Ureter (tissue), 1 donor: ENCODE measurements around the gene IL1RAPL1. TPM values are rescaled to one million over a fixed set of nuclear protein-coding genes. Genes with fewer than 3 reads are reported as not detected.

Experiments
- DNase-seq: peaks from one replicate; pipeline ENCODE4 v3.0.0-alpha.2; 2020; ENCODE audit warnings: low spot score
- total RNA-seq: library from RNA; stranded (reverse); gene quantifications from one replicate; pipeline ENCODE4 v1.2.4, GENCODE V29; 2023
- donor health status: DM: yes; HTN: yes; CAD: no.

IL1RAPL1 gene
- total RNA-seq, 1 donor from 2014 or later = 0.49 TPM

DNA sequence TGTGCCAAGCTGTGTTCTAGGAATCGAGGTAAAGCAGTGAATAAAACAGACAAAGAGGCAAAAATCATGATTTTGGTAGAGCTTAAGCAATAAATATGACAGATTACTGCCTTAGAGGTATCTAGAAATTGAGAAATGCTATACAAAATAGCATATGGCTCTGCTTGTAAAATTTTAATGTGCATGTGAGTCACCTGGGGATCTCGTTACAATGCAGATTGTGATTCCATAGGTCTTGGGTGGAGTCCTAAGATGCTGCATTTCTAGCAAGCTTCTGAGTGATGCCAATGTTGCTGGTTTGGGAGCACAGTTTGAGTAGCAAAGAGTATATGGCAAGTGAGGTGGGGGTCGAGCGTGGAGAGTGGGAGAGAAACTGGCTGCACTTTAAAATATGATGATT, 930.9 kb downstream of the IL1RAPL1 start:
- no peak for DNase-seq

- DNase-seq = no peak
Measured at GRCh38 chrX:29528281-29528680, 941.0 kb downstream of the IL1RAPL1 start.

GRCh38 chrX:29530501-29530900, 943.3 kb downstream of the IL1RAPL1 start:
- DNase-seq = no peak

DNA sequence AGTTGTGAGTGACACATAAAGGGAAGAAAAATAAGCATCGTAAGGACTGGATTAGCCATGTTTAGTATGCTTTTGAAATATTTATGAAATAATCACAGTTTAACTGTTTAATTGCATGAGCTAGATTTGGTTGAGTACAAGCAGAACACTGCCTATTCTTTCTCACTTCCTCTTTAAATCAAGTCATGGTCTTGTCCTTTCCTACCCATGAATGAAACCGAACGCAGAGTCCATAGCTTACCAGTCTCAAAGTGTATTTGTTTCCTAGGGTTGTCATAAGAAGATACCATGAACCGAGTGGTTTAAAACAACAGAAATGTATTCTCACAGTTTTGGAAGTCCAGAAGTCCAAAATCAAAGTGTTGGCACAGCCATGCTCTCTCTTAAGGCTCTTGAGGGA, 944.1 kb downstream of the IL1RAPL1 start:
- no peak for DNase-seq

DNA sequence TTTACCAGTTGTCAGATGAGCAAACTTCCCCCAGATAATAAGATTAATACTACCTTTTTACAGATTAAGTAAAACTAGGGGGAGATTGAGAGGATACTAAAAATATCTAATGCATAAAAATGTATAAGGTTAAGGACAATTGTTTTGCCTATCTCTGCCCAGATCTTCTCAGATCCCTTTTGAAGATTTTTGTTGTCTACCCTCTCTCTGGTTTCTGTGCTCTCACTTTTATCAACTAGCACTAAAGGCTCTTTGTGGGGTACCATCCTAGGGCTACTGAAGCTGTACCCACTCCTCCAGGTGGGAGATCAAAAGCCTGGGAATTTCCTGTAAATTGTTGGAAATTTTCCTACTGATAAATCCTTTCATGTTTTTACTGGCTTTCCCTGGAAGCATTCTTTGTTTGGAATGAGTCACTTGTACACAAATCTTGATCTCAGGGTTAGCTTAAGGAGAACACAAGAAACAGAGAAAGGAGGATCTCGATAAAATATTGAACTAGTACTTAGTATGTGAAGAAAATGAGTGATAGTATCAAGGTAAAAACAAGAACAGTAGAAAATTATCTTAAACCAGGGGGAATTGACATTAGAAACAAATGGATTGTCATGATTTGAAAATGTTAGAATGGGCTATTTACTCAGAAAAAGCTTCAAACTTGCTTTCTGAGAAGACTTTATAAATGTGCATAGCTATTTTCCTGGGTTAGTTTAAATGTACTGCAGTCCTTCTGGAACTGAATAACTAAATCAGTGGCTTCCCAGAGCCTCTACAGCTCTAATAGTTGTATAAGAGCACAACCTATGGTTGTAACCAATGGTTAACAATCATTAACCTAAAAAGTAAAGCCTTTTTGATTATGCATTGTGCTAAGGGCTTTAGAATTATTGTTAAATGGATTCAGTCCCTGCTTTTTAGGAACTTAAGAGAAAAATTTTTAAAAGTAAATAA, 948.2 kb downstream of the IL1RAPL1 start:
- DNase-seq = no peak

DNA sequence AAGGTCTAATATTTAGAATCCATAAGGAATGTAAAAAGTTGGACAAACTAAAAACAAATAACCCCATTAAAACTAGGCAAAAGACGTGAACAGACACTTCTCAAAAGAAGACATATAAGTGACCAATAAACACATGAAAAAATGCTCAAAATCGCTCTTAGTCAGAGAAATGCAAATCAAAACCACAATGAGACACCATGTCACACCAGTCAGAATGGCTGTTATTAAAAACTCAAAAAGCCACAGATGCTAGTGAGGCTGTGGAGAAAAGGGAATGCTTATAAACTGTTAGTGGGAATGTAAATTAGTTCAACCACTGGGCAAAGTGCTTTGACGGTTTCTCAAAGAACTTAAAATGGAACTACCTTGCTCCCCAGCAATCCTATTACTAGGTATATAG, 953.8 kb downstream of the IL1RAPL1 start:
- no peak for DNase-seq

DNA sequence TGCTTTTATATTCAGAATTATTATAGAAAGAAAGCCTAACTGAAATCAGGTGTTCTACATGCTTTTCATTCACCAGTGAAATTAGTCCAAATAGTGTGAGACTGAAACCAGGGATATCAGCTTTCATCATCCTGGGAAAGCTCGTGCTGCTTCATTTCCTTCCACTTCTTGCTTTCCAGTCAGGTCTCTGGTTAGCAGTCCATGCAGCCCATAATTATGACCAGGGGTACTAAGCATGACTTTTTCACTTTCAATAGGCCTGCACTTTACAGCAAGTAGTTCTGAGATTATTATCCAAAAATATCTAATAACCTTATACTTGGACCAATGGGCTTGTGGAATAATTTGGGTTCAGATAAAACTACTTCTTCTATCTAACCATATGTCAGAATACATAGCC, 954.9 kb downstream of the IL1RAPL1 start:
- DNase-seq = no peak

DNA sequence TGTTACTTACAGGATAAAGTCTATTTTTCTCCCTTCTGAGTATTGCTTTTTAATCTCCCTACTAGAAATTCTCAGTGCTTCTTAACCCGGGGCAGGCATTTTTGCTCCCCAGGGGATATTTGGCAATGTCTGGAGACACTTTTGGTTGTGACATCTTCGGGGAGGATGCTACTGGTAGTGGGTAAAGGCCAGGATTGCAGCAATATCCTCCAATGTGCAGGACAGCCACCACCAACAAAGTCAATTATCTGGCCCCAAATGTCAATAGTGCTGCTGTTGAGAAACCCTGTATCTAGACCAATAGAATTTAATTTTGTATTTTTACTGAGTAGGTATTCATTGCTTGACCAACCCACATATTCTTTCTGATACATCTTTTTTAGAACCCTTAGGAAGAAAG, 958.6 kb downstream of the IL1RAPL1 start:
- DNase-seq = no peak

GRCh38 chrX:29547877-29548276, 960.6 kb downstream of the IL1RAPL1 start:
- DNase-seq = no peak

- no peak for DNase-seq
Measured at GRCh38 chrX:29553542-29553941, 966.3 kb downstream of the IL1RAPL1 start.

- no peak for DNase-seq
Measured at GRCh38 chrX:29555465-29556091, 968.3 kb downstream of the IL1RAPL1 start.

DNA sequence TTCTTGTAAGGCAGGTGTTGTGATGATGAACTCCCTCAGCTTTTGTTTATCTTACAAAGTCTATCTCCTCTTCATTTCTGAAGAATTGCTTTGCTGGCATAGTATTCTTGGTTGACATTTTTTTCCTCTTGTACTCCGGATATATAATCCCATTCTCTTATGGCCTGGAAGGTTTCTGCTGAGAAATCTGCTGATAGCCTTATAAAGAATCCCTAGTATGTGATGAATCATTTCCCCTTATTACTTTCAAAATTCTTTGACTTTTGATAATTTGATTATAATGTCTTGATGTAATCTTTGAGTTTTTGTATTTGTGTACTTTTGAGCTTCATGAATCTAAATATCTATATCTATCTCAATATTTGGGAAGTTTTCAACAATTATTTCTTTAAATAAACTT, 972.8 kb downstream of the IL1RAPL1 start:
- no peak for DNase-seq

- DNase-seq = no peak
Measured at GRCh38 chrX:29561417-29561816, 974.2 kb downstream of the IL1RAPL1 start.

GRCh38 chrX:29580560-29580959, 993.3 kb downstream of the IL1RAPL1 start:
- no peak for DNase-seq

GRCh38 chrX:29581223-29581622, 994.0 kb downstream of the IL1RAPL1 start:
- no peak for DNase-seq

DNA sequence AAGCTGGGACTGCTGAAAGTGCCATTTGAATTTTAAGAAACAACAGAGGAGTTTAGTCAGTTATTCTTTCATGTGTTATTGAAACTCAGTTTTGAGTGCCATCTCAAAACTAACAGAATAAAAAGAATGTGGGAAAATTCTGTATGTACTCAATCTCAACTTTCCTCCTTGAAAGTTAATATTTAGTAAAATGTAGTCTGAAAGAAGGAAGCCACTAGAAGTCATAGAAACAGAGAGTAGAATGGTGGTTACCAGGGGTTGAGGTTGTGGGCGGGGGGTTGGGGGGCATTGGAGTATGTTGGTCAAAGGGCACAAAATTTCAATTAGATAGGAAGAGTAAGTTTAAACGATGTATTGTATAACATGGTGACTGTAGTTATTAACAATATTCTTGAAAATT, 999.9 kb downstream of the IL1RAPL1 start:
- no peak for DNase-seq

DNA sequence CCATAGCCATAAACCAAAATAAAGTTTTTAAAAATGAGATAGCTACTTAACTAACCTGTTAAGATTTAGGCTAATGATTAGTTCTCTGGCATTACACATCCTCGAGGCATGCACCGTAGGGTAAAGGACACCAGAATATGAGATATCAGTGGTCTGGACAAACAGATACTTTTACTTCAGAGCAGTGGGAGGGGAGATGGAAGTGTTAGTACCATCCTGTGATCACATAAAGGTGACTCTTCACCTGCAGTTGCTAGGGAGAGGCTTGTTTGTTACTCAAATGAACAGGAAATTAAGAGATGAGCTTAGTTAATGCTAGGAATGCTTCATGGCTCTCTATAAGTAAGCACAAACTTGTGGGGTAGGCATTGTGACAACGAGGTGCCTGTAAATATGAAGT, 1003.7 kb downstream of the IL1RAPL1 start:
- DNase-seq = no peak

- DNase-seq = no peak
Measured at GRCh38 chrX:29604381-29604780, 1017.1 kb downstream of the IL1RAPL1 start.

- DNase-seq = no peak
Measured at GRCh38 chrX:29617276-29617675, 1030.0 kb downstream of the IL1RAPL1 start.

- no peak for DNase-seq
Measured at GRCh38 chrX:29617725-29618124, 1030.5 kb downstream of the IL1RAPL1 start.

GRCh38 chrX:29627833-29628232, 1040.6 kb downstream of the IL1RAPL1 start:
- no peak for DNase-seq

DNA sequence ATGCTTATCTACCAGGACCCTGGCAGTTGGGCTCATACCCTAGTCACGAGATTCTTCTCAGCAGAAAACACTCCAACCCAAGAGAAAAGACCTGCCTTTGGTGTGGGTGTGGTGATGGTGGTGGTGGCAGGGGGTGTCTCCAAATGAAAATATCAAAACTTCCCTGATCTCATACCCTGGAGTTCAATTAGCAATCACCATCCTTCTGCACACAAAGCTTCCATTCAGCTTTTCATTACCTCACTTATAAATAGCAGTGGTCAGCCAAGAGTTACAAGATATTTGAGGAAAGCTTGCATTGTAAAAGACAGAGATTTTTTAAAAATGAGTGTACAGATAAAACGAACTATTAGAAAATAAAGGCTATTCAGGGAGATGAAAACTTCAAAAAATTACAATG, 1047.3 kb downstream of the IL1RAPL1 start:
- no peak for DNase-seq

DNA sequence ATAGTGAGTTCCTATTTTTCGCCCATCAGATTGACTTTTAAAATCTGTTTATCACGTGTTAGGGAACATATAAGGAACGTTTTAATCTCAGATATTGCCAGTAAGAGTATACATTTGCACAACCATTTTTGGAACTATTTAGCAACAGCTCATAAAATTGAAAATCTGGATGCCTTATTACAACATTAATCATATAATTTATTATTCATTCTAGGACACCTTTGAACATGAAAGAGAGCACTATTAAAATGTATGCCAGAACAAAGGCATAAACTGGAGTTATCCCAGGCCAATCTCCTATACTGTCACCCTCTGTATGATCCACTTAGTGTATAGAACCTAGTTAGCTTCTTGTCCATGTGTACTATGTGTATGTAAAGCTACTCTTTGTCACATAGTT, 1049.1 kb downstream of the IL1RAPL1 start:
- no peak for DNase-seq
